Endothelial cell of umbilical vein (primary cell): ENCODE results near the gene PIK3C3. TPM values are rescaled to one million over a fixed set of nuclear protein-coding genes. Genes with fewer than 3 reads are reported as not detected.

Experiments
- BruUV-seq: library from RNA; stranded (reverse); fragments of 400-500 nt; replicated peaks from 2 replicates; lab custom pipeline; 2021; lab: Mats Ljungman, UMichigan
- CTCF ChIA-PET: fragments of 300-600, 350-600 bp; sonication (Branson Sonifier 250); formaldehyde crosslinking; loops from one replicate; lab custom pipeline; 2021; ENCODE audit warnings: antibody characterized with exemption, inconsistent platforms; lab: Charles Lee
- POLR2A ChIA-PET: fragments of 300-600, 350-600 bp; sonication (Branson Sonifier 250); formaldehyde crosslinking; loops from one replicate; lab custom pipeline; 2021; ENCODE audit warnings: antibody characterized with exemption, inconsistent platforms; lab: Charles Lee
- DNase-seq: peaks from one replicate; pipeline ENCODE4 v3.0.0-alpha.2; 2011; ENCODE audit warnings: low read depth, low spot score
- FAIRE-seq: peaks from 2 replicates; lab custom pipeline; 2011; peaks lifted over from hg19 to GRCh38; lab: Jason Lieb, UNC
- H2AFZ ChIP-seq: 2 replicates; pipeline ENCODE4 v1.6.0; 2012; ENCODE audit warnings: low read depth, low read length, control low read depth, inconsistent platforms
- H3K27ac ChIP-seq: 2 replicates; pipeline ENCODE4 v1.5.1; 2011; ENCODE audit warnings: low read depth, mild to moderate bottlenecking, control low read depth, low read length, moderate library complexity; ENCODE audit not compliant: insufficient read depth
- H3K27me3 ChIP-seq, 2 experiments: 2 replicates each; pipeline versions ENCODE4 v1.6.0 to v1.6.1; 2011; ENCODE audit warnings: low read length in 2 of 2, mixed read lengths in 1 of 2; ENCODE audit not compliant: control insufficient read depth in 2 of 2, insufficient read depth in 2 of 2
- H3K36me3 ChIP-seq, 2 experiments: 2 replicates in 1 of 2; 3 replicates in 1 of 2; pipeline ENCODE4 v1.5.1; 2011; ENCODE audit warnings: low read length in 2 of 2, mild to moderate bottlenecking in 1 of 2, moderate library complexity in 1 of 2; ENCODE audit not compliant: control insufficient read depth in 2 of 2, insufficient read depth in 2 of 2; ENCODE audit errors: extremely low read depth in 1 of 2
- H3K4me1 ChIP-seq: 3 replicates; pipeline ENCODE4 v1.5.1; 2011; ENCODE audit warnings: mild to moderate bottlenecking, low read length; ENCODE audit not compliant: control insufficient read depth, insufficient read depth; ENCODE audit errors: extremely low read depth
- H3K4me2 ChIP-seq: 2 replicates; pipeline ENCODE4 v1.6.1; 2011; ENCODE audit warnings: low read length, control low read depth, mixed read lengths; ENCODE audit not compliant: insufficient read depth
- H3K4me3 ChIP-seq, 3 experiments: fragments of 200-600 bp in 1 of 3; sonication (generic), shearing (Covaris generic) in 1 of 3; replicated peaks in 1 of 3; 2 replicates each; pipeline ENCODE4 v1.5.1; 2011 to 2016; ENCODE audit warnings: control low read depth in 3 of 3, low read length in 3 of 3, mild to moderate bottlenecking in 2 of 3, inconsistent platforms in 1 of 3, low read depth in 1 of 3, moderate library complexity in 1 of 3; ENCODE audit not compliant: insufficient read depth in 1 of 3
- H3K79me2 ChIP-seq: 2 replicates; pipeline ENCODE4 v1.6.0; 2012; ENCODE audit warnings: low read length, inconsistent platforms; ENCODE audit not compliant: control insufficient read depth, insufficient read depth
- H3K9ac ChIP-seq: replicated peaks from 2 replicates; pipeline ENCODE3; 2011; ENCODE audit warnings: low read length, control low read depth; ENCODE audit not compliant: insufficient read depth; ENCODE audit errors: extremely low read depth
- H3K9me1 ChIP-seq: replicated peaks from 3 replicates; pipeline ENCODE4 v1.6.0; 2011; ENCODE audit warnings: mild to moderate bottlenecking, low read length; ENCODE audit not compliant: control insufficient read depth, insufficient read depth; ENCODE audit errors: extremely low read depth
- H3K9me3 ChIP-seq: replicated peaks from 2 replicates; pipeline ENCODE4 v1.5.1; 2012; ENCODE audit warnings: low read length, inconsistent platforms; ENCODE audit not compliant: control insufficient read depth, insufficient read depth
- H4K20me1 ChIP-seq: replicated peaks from 2 replicates; pipeline ENCODE3; 2011; ENCODE audit warnings: mild to moderate bottlenecking, low read length; ENCODE audit not compliant: control insufficient read depth, insufficient read depth; ENCODE audit errors: extremely low read depth
- CTCF ChIP-seq, 2 donors: IDR thresholded peaks; 1 replicate in 1 of 2; 2 replicates in 1 of 2; pipeline ENCODE4 v1.5.1; 2011; ENCODE audit warnings: low read length in 2 of 2, mild to moderate bottlenecking in 2 of 2, moderate library complexity in 2 of 2, control low read depth in 1 of 2, inconsistent platforms in 1 of 2, low read depth in 1 of 2; ENCODE audit not compliant: insufficient read depth in 1 of 2; ENCODE audit errors: extremely low read depth in 1 of 2
- EZH2 ChIP-seq: IDR thresholded peaks from 2 replicates; pipeline ENCODE4 v1.6.1; 2012; ENCODE audit warnings: borderline replicate concordance, low read depth, mild to moderate bottlenecking, moderate library complexity, low read length, inconsistent platforms; ENCODE audit not compliant: severe bottlenecking
- FOS ChIP-seq: IDR thresholded peaks from 2 replicates; pipeline ENCODE4 v1.6.1; 2011; ENCODE audit warnings: mild to moderate bottlenecking, low read length, moderate library complexity, borderline replicate concordance; ENCODE audit not compliant: insufficient read depth
- MAX ChIP-seq: IDR thresholded peaks from 2 replicates; pipeline ENCODE4 v1.6.1; 2011; ENCODE audit not compliant: insufficient read depth, insufficient read length
- dilution Hi-C: fragments of 300-500 bp; cut with MboI; formaldehyde crosslinking; loops from one replicate; pipeline ENCODE4 v1.15.0; 2019; ENCODE audit warnings: low sequenced_read_pairs; ENCODE audit not compliant: extremely low pct_ligation_motif_present
- intact Hi-C: fragments of 100-400 bp; cut with micrococcal nuclease; formaldehyde crosslinking; loops from one replicate; pipeline ENCODE4 v1.10.0; 2022
- polyA plus RNA-seq, 4 experiments: library from polyadenylated mRNA; depleted of rRNA in 3 of 4; stranded (reverse) in 3 of 4; unstranded in 1 of 4; fragments of >200 nt; gene quantifications; 2 replicates each; pipeline versions ENCODE4 v1.2.1 to v1.2.3, GENCODE V29; 2011 to 2012; ENCODE audit warnings: missing spikeins in 1 of 4
- total RNA-seq: library from RNA; stranded (reverse); gene quantifications from 2 replicates; pipeline ENCODE4 v1.2.3, GENCODE V29; 2021

Gene PIK3C3
- total and polyA plus RNA-seq, 2 donors (not counting 3 experiments of a cell fraction or from before 2014, with no cell fraction given), result 19.5 to 47.3 TPM

- Histone ChIP-seq H2AFZ (no peak overlapping the region), H3K9ac (no peak overlapping the region), H3K4me1 (no peaks in the 10 kb centered on the region), H4K20me1 (no peaks in the 10 kb centered on the region), H3K36me3 (no peaks in the 10 kb centered on the region), H3K27ac (no peak overlapping the region), H3K4me2 (no peak overlapping the region), H3K4me3 (no peak overlapping the region), H3K9me3 (no peaks in the 10 kb centered on the region), H3K9me1 (no peaks in the 10 kb centered on the region), H3K27me3 (peaks cover 10 to 13% of the 10 kb centered on the region in 2 experiments), H3K79me2 (no peaks in the 10 kb centered on the region)
- no peak for DNase-seq
- no peak for TF ChIP-seq MAX
- no peak for TF ChIP-seq EZH2
- no peak for TF ChIP-seq CTCF (IDR thresholded peaks at IDR 0.05; ENCODE audit: extremely low read depth in 1 of 2, insufficient read depth in 1 of 2, low read depth in 1 of 2, low read length in 2 of 2)
- no peak for TF ChIP-seq FOS
- BruUV-seq, result no TSS peak
- ChIA-PET CTCF (no interaction called here), POLR2A (no interaction called here)
- no peak for FAIRE-seq
- dilution Hi-C loops, result no loop called here
- intact Hi-C loops, result no loop called here
Observed at GRCh38 chr18:41940506-41941215, 14.4 kb upstream of the PIK3C3 start.
